Fibroblast of lung (primary cell): ENCODE results near the gene UTF1. TPM values are rescaled to one million over a fixed set of nuclear protein-coding genes. Genes with fewer than 3 reads are reported as not detected.

Source experiments
- DNase-seq, 2 donors: peaks; one replicate each; pipeline versions ENCODE4 v3.0.0 to v3.0.0-alpha.2; 2010; ENCODE audit warnings: low read depth in 2 of 2
- H2AFZ ChIP-seq: 2 replicates; pipeline ENCODE4 v1.5.1; 2012; ENCODE audit warnings: low read length, control low read depth, inconsistent platforms
- H3K27ac ChIP-seq: 2 replicates; pipeline ENCODE4 v1.5.1; 2011; ENCODE audit warnings: low read length, control low read depth; ENCODE audit not compliant: insufficient read depth
- H3K27me3 ChIP-seq: 2 replicates; pipeline ENCODE4 v1.5.1; 2011; ENCODE audit warnings: mild to moderate bottlenecking, low read length; ENCODE audit not compliant: control insufficient read depth, insufficient read depth
- H3K36me3 ChIP-seq: 2 replicates; pipeline ENCODE4 v1.5.1; 2011; ENCODE audit warnings: low read length; ENCODE audit not compliant: control insufficient read depth, insufficient read depth
- H3K4me1 ChIP-seq: 2 replicates; pipeline ENCODE4 v1.5.1; 2011; ENCODE audit warnings: low read length; ENCODE audit not compliant: control insufficient read depth, insufficient read depth; ENCODE audit errors: extremely low read depth
- H3K4me2 ChIP-seq: 2 replicates; pipeline ENCODE4 v1.5.1; 2011; ENCODE audit warnings: low read length, control low read depth; ENCODE audit not compliant: insufficient read depth; ENCODE audit errors: extremely low read depth
- H3K4me3 ChIP-seq, 4 experiments: fragments of 200-600 bp in 1 of 4; sonication (generic) in 1 of 4; replicated peaks in 1 of 4; 2 replicates each; pipeline ENCODE4 v1.5.1; 2011 to 2016; ENCODE audit warnings: low read length in 4 of 4, low read depth in 3 of 4, mild to moderate bottlenecking in 3 of 4, control low read depth in 2 of 4, inconsistent platforms in 1 of 4, mixed read lengths in 1 of 4; ENCODE audit not compliant: insufficient read depth in 1 of 4; ENCODE audit errors: control extremely low read depth in 1 of 4
- H3K79me2 ChIP-seq: 2 replicates; pipeline ENCODE4 v1.5.1; 2012; ENCODE audit warnings: mild to moderate bottlenecking, low read length, inconsistent platforms; ENCODE audit not compliant: control insufficient read depth, insufficient read depth
- H3K9ac ChIP-seq: 2 replicates; pipeline ENCODE4 v1.5.1; 2011; ENCODE audit warnings: mild to moderate bottlenecking, low read length, control low read depth; ENCODE audit not compliant: insufficient read depth
- H3K9me3 ChIP-seq: 2 replicates; pipeline ENCODE4 v1.5.1; 2012; ENCODE audit warnings: low read depth, low read length; ENCODE audit not compliant: control insufficient read depth, insufficient read depth
- H4K20me1 ChIP-seq: 2 replicates; pipeline ENCODE4 v1.5.1; 2011; ENCODE audit warnings: low read length; ENCODE audit not compliant: control insufficient read depth, insufficient read depth; ENCODE audit errors: extremely low read depth
- CTCF ChIP-seq, 2 donors: IDR thresholded peaks in 1 of 2; conservative IDR thresholded peaks in 1 of 2; 1 replicate in 1 of 2; 2 replicates in 1 of 2; pipeline ENCODE4 v1.5.1; 2011 to 2012; ENCODE audit warnings: low read length in 2 of 2, control low read depth in 1 of 2, inconsistent platforms in 1 of 2, low read depth in 1 of 2, mild to moderate bottlenecking in 1 of 2
- EZH2 ChIP-seq: IDR thresholded peaks from 2 replicates; pipeline ENCODE4 v1.5.1; 2012; ENCODE audit warnings: low read length, control low read depth, mild to moderate bottlenecking; ENCODE audit errors: missing control alignments
- polyA plus RNA-seq, 2 donors: library from polyadenylated mRNA; depleted of rRNA in 1 of 2; stranded (reverse) in 1 of 2; unstranded in 1 of 2; fragments of >200 nt; gene quantifications; 2 replicates each; pipeline ENCODE4 v1.2.1, GENCODE V29; 2011 to 2012; ENCODE audit warnings: missing spikeins in 1 of 2
- total RNA-seq: library from RNA; depleted of rRNA; stranded (reverse); fragments of >200 nt; gene quantifications from 2 replicates; pipeline ENCODE4 v1.2.1, GENCODE V29; 2014

The UTF1 gene
- total and polyA plus RNA-seq, 2 donors (not counting 1 experiment from before 2014, with no cell fraction given): not detected

- H3K36me3 ChIP-seq: no peaks in the 10 kb centered on the region
- H3K27ac ChIP-seq: no peak overlapping the region
- H3K27me3 ChIP-seq: no peaks in the 10 kb centered on the region
- TF ChIP-seq CTCF (conservative IDR thresholded peaks at IDR 0.05 in 1 of 2, IDR thresholded peaks at IDR 0.05 in 1 of 2; ENCODE audit: low read depth in 1 of 2, low read length in 2 of 2): no peak
- no peak for TF ChIP-seq EZH2
- no peaks in the 10 kb centered on the region for H4K20me1 ChIP-seq
- H3K9me3 ChIP-seq: no peaks in the 10 kb centered on the region
- H3K9ac ChIP-seq: no peak overlapping the region
- no peak overlapping the region for H2AFZ ChIP-seq
- DNase-seq: no peak
- H3K4me3 ChIP-seq: no peak overlapping the region
- H3K4me2 ChIP-seq: no peak overlapping the region
- H3K79me2 ChIP-seq: no peaks in the 10 kb centered on the region
- no peaks in the 10 kb centered on the region for H3K4me1 ChIP-seq
Measured at GRCh38 chr10:133194151-133194550, 35.9 kb upstream of the UTF1 start.

- no peak overlapping the region for H3K4me2 ChIP-seq
- H3K36me3 ChIP-seq: no peaks in the 10 kb centered on the region
- TF ChIP-seq CTCF (conservative IDR thresholded peaks at IDR 0.05 in 1 of 2, IDR thresholded peaks at IDR 0.05 in 1 of 2; ENCODE audit: low read depth in 1 of 2, low read length in 2 of 2) (no peak), EZH2 (no peak)
- H2AFZ ChIP-seq: no peak overlapping the region
- H3K79me2 ChIP-seq: no peaks in the 10 kb centered on the region
- no peak for DNase-seq
- H4K20me1 ChIP-seq: no peaks in the 10 kb centered on the region
- H3K27ac ChIP-seq: no peak overlapping the region
- H3K27me3 ChIP-seq: no peaks in the 10 kb centered on the region
- no peaks in the 10 kb centered on the region for H3K4me1 ChIP-seq
- no peak overlapping the region for H3K4me3 ChIP-seq
- no peaks in the 10 kb centered on the region for H3K9me3 ChIP-seq
- H3K9ac ChIP-seq: no peak overlapping the region
Measured at GRCh38 chr10:133195096-133195495, 34.9 kb upstream of the UTF1 start.

GRCh38 chr10:133195611-133196010 lies 34.4 kb upstream of the UTF1 start:
- Histone ChIP-seq H3K9ac (no peak overlapping the region), H3K27ac (no peak overlapping the region), H3K36me3 (no peaks in the 10 kb centered on the region), H4K20me1 (no peaks in the 10 kb centered on the region), H2AFZ (no peak overlapping the region), H3K27me3 (no peaks in the 10 kb centered on the region), H3K4me3 (no peak overlapping the region), H3K4me1 (no peaks in the 10 kb centered on the region), H3K79me2 (no peaks in the 10 kb centered on the region), H3K4me2 (no peak overlapping the region), H3K9me3 (no peaks in the 10 kb centered on the region)
- no peak for DNase-seq
- TF ChIP-seq EZH2 (no peak), CTCF (conservative IDR thresholded peaks at IDR 0.05 in 1 of 2, IDR thresholded peaks at IDR 0.05 in 1 of 2; ENCODE audit: low read depth in 1 of 2, low read length in 2 of 2) (no peak)
